ENCODE measurements around the gene SNX9. TPM values are rescaled to one million over a fixed set of nuclear protein-coding genes. Genes with fewer than 3 reads are reported as not detected.
"Not testable (repeated sequence)": the region's sequence is repeated elsewhere in the genome, so short reads cannot be mapped to it uniquely, and the experiment has no call there.

Gene SNX9
- polyA plus RNA-seq, 1 donor, result 21.2 TPM

DNA sequence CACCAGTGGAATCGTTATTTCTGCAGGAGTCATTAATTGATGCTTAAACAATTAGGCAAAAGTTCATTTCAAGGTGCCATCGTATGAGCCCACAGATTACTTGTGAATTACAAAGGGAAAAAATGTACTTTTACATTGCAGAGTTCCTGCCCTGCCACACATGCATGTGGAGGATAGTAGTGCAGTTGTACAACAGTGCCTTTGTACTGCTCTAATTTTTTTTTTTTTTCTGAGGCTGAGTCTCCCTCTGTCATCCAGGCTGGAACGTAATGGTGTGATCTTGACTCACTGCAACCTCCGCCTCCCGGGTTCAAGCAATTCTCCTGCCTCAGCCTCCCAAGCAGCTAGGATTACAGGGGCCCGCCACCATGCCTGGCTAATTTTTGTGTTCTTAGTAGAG lies 132.6 kb downstream of the SNX9 start:
- DNase-seq, result no peak

DNA sequence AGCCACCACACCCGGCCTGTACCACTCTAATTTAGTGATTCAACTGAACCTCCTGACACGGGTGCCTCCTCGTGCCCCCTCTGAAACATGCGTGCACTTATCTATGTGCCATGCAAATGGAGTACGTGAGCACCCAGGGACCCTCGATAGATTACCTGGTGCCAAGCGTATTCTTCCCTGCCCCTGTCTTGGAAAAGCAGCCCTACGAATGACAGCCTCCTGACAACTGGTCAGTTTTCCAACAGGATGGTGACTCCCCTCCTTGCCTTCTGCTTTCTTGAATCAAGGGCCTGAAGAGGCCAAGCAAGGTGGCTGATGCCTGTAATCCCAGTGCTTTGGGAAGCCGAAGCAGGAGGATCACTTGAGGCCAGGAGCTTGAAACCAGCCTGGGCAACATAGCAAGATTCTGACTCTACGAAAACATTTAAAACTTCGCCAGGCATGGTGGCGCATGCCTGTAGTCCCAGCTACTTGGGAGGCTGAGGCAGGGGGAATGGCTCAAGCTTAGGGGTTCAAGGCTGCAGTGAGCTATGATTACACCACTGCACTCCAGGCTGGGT lies 133.2 kb downstream of the SNX9 start:
- DNase-seq, result no peak

DNA sequence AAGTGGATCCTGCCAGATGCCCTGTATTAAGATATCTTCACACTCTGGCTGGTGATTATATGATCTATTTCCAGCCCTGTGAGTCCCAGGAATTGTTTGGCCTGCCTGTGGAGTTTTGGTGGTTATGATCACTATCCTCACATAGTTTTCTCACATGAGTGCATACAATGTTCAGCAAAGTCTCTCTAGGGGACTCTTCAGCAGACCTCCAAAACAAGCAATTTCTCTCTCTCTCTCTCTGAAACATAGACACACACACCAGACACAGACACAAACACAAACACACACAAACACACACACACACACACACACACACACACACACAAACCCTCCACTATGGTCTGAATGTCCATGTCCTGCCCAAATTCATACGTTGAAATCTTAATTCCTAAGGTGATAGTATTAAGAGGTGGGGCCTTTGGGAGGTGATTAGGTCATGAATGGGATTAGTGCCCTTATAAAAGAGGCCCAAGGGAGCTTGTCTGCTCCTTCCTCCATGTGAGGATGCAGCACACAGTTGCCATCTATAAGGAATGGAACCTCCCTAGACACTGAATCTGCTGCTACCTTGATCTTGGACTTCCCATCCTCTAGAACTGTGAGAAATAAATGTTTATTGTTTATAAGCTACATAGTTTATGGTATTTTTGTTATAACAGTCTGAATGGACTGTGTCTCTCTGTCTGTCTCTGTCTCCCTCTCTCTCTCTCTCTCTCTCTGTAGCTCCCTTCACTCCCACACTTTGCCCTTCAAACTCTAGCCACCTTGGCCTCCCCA lies 136.6 kb downstream of the SNX9 start:
- DNase-seq, result no peak

- DNase-seq, result no peak
Measured at GRCh38 chr6:157961153-157961831, 138.2 kb downstream of the SNX9 start.

DNA sequence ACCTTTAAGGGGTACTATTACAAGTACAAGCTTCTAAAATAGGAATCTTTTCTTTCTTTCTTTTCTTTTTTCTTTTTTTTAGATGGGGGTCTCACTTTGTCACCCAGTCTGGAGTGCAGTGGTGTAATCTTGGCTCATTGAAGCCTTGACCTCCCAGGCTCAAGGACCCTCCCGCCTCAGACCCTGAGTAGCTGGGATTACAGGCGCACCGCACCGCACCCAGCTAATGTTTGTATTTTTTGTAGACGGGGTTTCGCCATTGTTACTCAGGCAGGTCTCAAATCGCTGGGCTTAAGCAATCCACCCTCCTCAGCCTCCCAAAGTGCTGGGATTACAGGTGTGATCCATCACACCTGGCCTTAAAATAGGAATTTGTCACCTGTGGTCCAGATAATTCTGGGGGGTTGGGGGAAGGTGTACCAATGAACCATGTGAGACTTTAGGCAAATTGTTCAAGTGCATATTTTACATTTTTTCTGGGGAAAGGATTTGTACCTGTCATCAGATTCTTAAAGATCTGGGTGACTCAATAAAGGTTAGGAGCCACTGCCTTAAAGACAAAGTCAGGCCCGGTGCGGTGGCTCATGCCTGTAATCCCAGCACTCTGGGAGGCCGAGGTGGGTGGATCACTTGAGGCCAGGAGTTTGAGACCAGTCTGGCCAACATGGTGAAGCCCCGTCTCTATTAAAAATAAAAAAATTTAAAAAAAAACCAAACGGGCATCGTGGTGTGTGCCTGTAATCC lies 139.0 kb downstream of the SNX9 start:
- DNase-seq, result no peak

DNA sequence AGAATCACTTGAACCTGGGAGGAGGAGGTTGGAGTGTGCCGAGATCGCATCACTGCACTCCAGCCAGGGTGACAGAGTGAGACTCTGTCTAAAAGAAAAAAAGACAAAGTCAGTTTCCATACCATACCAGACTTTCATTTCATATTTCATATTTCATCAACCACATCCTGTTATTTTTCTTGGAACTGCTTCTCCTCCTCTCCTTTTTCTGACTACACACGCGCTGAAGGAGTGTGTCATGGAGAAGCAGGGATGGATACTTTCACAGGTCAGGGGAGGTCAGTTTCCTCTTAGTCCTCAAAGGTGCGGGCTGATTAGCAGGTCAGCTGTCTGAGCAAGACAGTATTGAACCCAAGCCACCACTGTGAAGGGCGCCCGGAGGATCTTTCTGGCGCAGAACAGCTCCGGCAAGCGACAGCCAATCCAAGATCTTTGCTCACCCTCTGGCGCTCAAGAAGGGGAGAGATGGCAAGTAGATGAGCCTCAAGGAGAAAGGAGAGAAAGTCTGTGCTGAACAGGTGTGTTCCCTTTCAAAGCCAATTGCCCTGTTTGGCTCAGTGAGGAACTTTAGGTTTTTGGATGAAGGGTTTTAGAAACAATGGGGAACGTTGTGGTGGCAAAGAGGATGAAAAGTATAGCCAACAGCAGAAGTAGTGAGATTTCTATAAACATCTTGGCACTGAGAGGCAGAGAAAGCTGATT lies 139.7 kb downstream of the SNX9 start:
- no peak for DNase-seq

DNA sequence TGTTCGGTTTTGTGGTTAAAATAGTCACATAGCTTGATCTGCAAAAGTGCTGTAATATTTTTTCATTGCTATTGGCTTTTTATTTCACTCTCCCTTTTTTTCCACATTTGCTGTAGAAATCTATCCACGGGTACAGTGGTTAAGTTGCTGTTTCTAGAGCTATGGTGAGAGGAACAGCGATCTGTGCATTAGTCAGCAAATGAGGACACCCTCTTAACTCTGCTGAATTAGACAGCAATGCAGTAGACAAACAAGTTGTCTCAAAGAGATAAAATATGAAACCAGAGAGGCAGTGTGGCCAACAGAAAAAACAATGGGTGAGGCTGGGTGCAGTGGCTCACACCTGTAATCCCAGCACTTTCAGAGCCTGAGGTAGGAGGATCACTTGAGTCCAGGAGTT lies 141.1 kb downstream of the SNX9 start:
- DNase-seq, result no peak

- no peak for DNase-seq
Measured at GRCh38 chr6:157965387-157965786, 142.3 kb downstream of the SNX9 start.

DNA sequence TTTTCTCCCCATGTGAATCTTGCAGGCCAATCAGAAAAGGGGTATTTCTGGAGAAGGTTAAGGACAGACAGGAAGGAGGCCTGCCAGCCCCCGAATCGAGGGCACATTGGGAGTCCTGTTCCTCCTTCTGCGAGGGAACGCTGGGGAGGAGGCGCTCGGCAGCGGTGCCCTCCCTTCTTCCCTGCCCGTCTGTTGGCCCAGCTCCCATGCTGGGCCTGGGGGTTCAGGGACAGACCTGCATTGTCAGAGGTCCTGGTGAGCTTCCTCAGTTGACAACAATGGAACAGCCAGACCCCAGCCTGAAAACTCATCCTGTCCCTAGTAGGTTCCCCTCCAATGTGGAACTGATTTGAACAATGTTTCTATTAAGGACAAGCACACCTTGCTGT lies 143.5 kb downstream of the SNX9 start:
- DNase-seq, result no peak

- no peak for DNase-seq
Measured at GRCh38 chr6:157967020-157967419, 144.0 kb downstream of the SNX9 start.

DNA sequence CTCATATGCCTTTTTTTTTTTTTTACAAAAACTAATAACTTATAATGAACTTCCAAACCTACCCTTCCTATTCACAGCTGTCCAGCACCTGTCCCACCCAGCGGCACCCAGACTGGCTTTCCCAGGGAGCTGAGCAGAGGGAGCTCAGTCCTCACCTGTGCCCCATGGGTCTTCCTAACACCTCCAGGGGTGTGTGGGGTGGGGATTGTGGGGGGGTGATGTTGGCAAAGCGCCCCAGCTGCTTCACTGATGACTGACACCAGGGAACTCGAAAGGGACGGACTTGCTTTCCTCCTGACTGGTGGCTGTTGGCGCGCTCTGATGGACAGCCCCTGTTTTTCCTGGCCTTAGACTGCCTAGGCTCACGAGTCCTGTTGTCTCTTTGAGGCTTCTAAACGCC lies 144.4 kb downstream of the SNX9 start:
- no peak for DNase-seq

GRCh38 chr6:157972177-157972576 lies 149.1 kb downstream of the SNX9 start:
- DNase-seq, result not testable (repeated sequence)

DNA sequence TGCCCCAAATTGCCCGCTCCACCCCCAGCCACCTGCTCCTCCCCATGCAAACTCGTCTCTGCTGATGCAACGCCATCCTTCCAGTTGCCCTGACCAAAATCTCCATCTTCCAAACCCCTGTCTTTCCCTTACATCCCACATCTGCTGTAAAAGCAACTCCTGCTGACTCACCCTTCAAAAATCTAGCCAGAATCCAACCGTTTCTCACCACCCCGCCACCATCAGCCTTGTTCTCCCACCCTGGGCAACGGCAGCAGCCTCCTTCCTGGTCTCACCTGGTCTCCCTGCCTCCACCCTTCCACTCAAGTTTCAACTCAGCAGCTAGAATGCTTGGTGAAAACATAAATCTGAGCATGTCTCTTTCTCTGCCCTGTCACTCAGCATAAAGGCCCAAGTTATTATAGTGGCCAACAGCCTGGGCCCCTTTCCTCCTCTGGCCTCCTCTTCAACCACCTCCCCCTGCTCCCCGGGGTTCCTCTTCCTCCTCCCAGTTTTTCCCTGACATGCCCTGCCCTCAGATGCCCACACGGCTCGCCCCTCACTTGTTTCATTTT lies 151.4 kb downstream of the SNX9 start:
- DNase-seq, result no peak

DNA sequence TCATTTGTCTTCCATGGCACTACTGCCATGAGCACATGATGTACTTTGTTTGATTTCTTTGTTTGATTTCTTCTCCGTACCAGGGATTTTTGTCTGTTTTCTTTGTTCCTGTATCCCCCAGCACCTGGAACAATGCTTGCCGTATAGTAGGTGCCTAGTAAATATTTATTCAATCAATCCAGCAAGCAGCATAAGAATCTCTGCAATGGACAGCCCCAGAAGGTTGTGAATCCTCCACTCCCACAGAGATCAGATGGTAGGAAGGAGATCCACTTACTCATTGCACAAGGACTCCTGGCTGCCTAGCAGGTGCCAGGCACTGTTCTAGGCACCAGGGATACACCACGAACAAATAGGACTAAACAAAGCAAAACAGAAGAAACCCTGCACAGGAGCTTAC lies 151.9 kb downstream of the SNX9 start:
- no peak for DNase-seq

DNA sequence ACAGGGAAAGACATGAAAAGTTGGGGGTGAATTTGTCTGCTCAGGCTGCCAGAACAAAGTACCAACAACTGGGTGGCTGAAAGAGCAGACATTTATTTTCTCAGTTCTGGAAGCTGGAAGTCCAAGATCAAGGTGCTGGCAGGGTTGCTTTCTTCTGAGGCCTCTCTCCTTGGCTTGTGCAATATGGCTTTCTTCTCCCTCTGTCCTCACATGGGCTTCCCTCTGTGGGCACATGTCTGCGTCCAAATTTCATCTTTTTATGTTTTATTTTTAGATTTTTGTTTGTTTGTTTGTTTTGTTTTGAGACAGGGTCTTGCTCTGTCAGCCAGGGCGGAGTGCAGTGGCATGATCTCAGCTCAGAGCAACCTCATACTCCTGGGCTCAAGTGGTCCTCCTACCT lies 152.4 kb downstream of the SNX9 start:
- DNase-seq, result no peak

GRCh38 chr6:157976345-157977175 lies 153.5 kb downstream of the SNX9 start:
- no peak for DNase-seq

DNA sequence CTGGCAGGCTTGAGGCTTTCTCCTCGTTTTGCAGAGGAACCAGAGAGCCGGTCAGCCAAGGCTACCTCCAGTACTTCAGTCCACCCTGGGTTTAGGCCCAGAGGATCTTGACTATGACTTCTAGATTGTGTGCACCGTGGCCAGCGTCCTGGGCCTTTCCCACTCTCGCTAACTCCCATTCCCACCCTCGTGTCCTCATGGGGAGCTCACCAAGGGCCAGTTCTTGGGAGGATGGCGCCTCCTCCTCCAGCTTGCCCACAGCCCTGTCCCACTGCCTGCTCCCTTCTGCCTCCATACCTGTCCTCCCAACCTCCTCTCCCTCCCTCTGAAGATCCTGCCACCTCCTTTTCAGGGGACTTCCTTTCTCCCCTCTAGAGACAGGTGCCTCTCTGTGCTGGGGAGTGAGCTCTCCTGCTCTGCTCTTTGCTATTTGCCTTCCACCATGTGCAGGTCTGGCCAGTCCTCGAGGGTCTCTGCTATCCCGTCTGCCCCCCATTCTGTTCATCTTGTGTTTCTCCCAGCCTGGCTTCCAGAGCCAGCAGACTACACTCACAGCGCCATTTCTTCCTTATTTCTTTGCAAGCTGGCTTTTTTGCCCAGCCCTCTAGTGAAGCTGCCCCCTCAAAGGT lies 154.2 kb downstream of the SNX9 start:
- DNase-seq, result no peak

GRCh38 chr6:157978021-157978783 lies 155.2 kb downstream of the SNX9 start:
- no peak for DNase-seq

GRCh38 chr6:157980288-157981131 lies 157.5 kb downstream of the SNX9 start:
- DNase-seq, result no peak
